Dendritic cell treated with granulocyte-macrophage colony-stimulating factor and Interleukin-4, amounts not matched to agents 40 ng/mL and 50 ng/mL, for 4 days (primary cell): ENCODE data around the gene CCDC38.

ENCODE experiments used
- H3K27ac Mint-ChIP-seq: one replicate; pipeline ENCODE4 v1.8.0; 2022; ENCODE audit warnings: mild to moderate bottlenecking, mixed read lengths
- H3K27me3 Mint-ChIP-seq: one replicate; pipeline ENCODE4 v1.8.0; 2022; ENCODE audit warnings: mild to moderate bottlenecking, mixed read lengths
- H3K36me3 Mint-ChIP-seq: one replicate; pipeline ENCODE4 v1.8.0; 2022; ENCODE audit warnings: low read depth, mixed read lengths
- H3K4me1 Mint-ChIP-seq: one replicate; pipeline ENCODE4 v1.8.0; 2022; ENCODE audit warnings: low read depth, mixed read lengths
- H3K4me3 Mint-ChIP-seq: one replicate; pipeline ENCODE4 v1.8.0; 2022; ENCODE audit warnings: mild to moderate bottlenecking, moderate library complexity, mixed read lengths
- H3K9me3 Mint-ChIP-seq: one replicate; pipeline ENCODE4 v1.8.0; 2022; ENCODE audit warnings: mixed read lengths
- intact Hi-C: fragments of 100-400 bp; cut with micrococcal nuclease; formaldehyde crosslinking; loops from one replicate; pipeline ENCODE4 v1.15.0; 2022

Gene CCDC38

GRCh38 chr12:95942524-95943329, at the start of gene CCDC38:
TSS of gene CCDC38 (minus strand) at chr12:95942614. CDS start at chr12:95936509, 6,105 bp downstream.
- Mint-ChIP-seq H3K27ac (peak within 1 kb of the TSS; percentile 84), H3K9me3 (no peaks in the 10 kb centered on the region), H3K4me1 (peaks cover 8% of the 10 kb centered on the region), H3K4me3 (peak within 1 kb of the TSS; percentile 84), H3K27me3 (peaks cover 1% of the 10 kb centered on the region), H3K36me3 (peaks cover 7% of the 10 kb centered on the region)
- intact Hi-C loops = loop anchor here (2.0 kb wide), 1 partner anchor 84 kb away; the partner anchor contains the start of gene SNRPF

GRCh38 chr12:95990136-95990535, 47.7 kb upstream of the CCDC38 start:
- Mint-ChIP-seq H3K27me3 (no peaks in the 10 kb centered on the region), H3K9me3 (no peaks in the 10 kb centered on the region), H3K36me3 (peaks cover 15% of the 10 kb centered on the region), H3K27ac (peak overlapping the region; percentile 20), H3K4me3 (no peak overlapping the region), H3K4me1 (peaks cover 13% of the 10 kb centered on the region)
- intact Hi-C loops = no loop called here

- H3K9me3 Mint-ChIP-seq = no peaks in the 10 kb centered on the region
- no peak overlapping the region for H3K4me3 Mint-ChIP-seq
- H3K27me3 Mint-ChIP-seq = no peaks in the 10 kb centered on the region
- H3K27ac Mint-ChIP-seq = no peak overlapping the region
- peaks cover 15% of the 10 kb centered on the region for H3K36me3 Mint-ChIP-seq
- H3K4me1 Mint-ChIP-seq = peaks cover 7% of the 10 kb centered on the region
- intact Hi-C loops = no loop called here
Measured at GRCh38 chr12:95989504-95990123, 47.2 kb upstream of the CCDC38 start.

- intact Hi-C loops = no loop called here
Measured at GRCh38 chr12:95988506-95989275, 46.3 kb upstream of the CCDC38 start.

GRCh38 chr12:95986635-95987570, 44.5 kb upstream of the CCDC38 start:
- Mint-ChIP-seq H3K36me3 (peaks cover 6% of the 10 kb centered on the region), H3K4me1 (no peaks in the 10 kb centered on the region)

More at GRCh38 chr12:95988506-95989275, 46.3 kb upstream of the CCDC38 start:
- Mint-ChIP-seq H3K4me3 (no peak overlapping the region), H3K9me3 (no peaks in the 10 kb centered on the region), H3K27ac (no peak overlapping the region), H3K36me3 (peaks cover 15% of the 10 kb centered on the region), H3K4me1 (peaks cover 6% of the 10 kb centered on the region), H3K27me3 (no peaks in the 10 kb centered on the region)

GRCh38 chr12:95984682-95985081, 42.3 kb upstream of the CCDC38 start:
- H3K4me1 Mint-ChIP-seq = no peaks in the 10 kb centered on the region
- intact Hi-C loops = no loop called here
- no peak overlapping the region for H3K27ac Mint-ChIP-seq
- no peaks in the 10 kb centered on the region for H3K27me3 Mint-ChIP-seq
- peaks cover 6% of the 10 kb centered on the region for H3K36me3 Mint-ChIP-seq
- H3K9me3 Mint-ChIP-seq = no peaks in the 10 kb centered on the region
- no peak overlapping the region for H3K4me3 Mint-ChIP-seq

More at GRCh38 chr12:95986635-95987570, 44.5 kb upstream of the CCDC38 start:
- intact Hi-C loops = no loop called here
- H3K9me3 Mint-ChIP-seq = no peaks in the 10 kb centered on the region
- no peaks in the 10 kb centered on the region for H3K27me3 Mint-ChIP-seq
- no peak overlapping the region for H3K27ac Mint-ChIP-seq
- no peak overlapping the region for H3K4me3 Mint-ChIP-seq

GRCh38 chr12:95982602-95983001, 40.2 kb upstream of the CCDC38 start:
- H3K4me3 Mint-ChIP-seq = no peak overlapping the region
- no peaks in the 10 kb centered on the region for H3K9me3 Mint-ChIP-seq
- no peak overlapping the region for H3K27ac Mint-ChIP-seq
- H3K27me3 Mint-ChIP-seq = no peaks in the 10 kb centered on the region
- peaks cover 12% of the 10 kb centered on the region for H3K36me3 Mint-ChIP-seq
- no peaks in the 10 kb centered on the region for H3K4me1 Mint-ChIP-seq
- intact Hi-C loops = no loop called here

GRCh38 chr12:95980437-95980836, 38.0 kb upstream of the CCDC38 start:
- H3K4me3 Mint-ChIP-seq = no peak overlapping the region
- H3K4me1 Mint-ChIP-seq = no peaks in the 10 kb centered on the region
- intact Hi-C loops = no loop called here
- H3K9me3 Mint-ChIP-seq = no peaks in the 10 kb centered on the region
- no peaks in the 10 kb centered on the region for H3K27me3 Mint-ChIP-seq
- H3K27ac Mint-ChIP-seq = no peak overlapping the region
- peaks cover 14% of the 10 kb centered on the region for H3K36me3 Mint-ChIP-seq

GRCh38 chr12:95978774-95979173, 36.4 kb upstream of the CCDC38 start:
- H3K9me3 Mint-ChIP-seq = no peaks in the 10 kb centered on the region
- H3K4me3 Mint-ChIP-seq = no peak overlapping the region
- H3K36me3 Mint-ChIP-seq = peaks cover 14% of the 10 kb centered on the region
- no peak overlapping the region for H3K27ac Mint-ChIP-seq
- intact Hi-C loops = no loop called here
- no peaks in the 10 kb centered on the region for H3K27me3 Mint-ChIP-seq
- no peaks in the 10 kb centered on the region for H3K4me1 Mint-ChIP-seq

GRCh38 chr12:95978351-95978750, 35.9 kb upstream of the CCDC38 start:
- Mint-ChIP-seq H3K9me3 (no peaks in the 10 kb centered on the region), H3K36me3 (peaks cover 14% of the 10 kb centered on the region), H3K27ac (no peak overlapping the region), H3K4me3 (no peak overlapping the region), H3K4me1 (no peaks in the 10 kb centered on the region), H3K27me3 (no peaks in the 10 kb centered on the region)
- intact Hi-C loops = no loop called here

GRCh38 chr12:95977764-95978305, 35.4 kb upstream of the CCDC38 start:
- Mint-ChIP-seq H3K27ac (no peak overlapping the region), H3K36me3 (peaks cover 14% of the 10 kb centered on the region), H3K4me1 (no peaks in the 10 kb centered on the region), H3K9me3 (no peaks in the 10 kb centered on the region), H3K27me3 (no peaks in the 10 kb centered on the region), H3K4me3 (no peak overlapping the region)
- intact Hi-C loops = no loop called here

- H3K9me3 Mint-ChIP-seq = no peaks in the 10 kb centered on the region
- H3K4me1 Mint-ChIP-seq = no peaks in the 10 kb centered on the region
- H3K36me3 Mint-ChIP-seq = peaks cover 14% of the 10 kb centered on the region
- no peak overlapping the region for H3K4me3 Mint-ChIP-seq
- H3K27me3 Mint-ChIP-seq = no peaks in the 10 kb centered on the region
- no peak overlapping the region for H3K27ac Mint-ChIP-seq
- intact Hi-C loops = no loop called here
Measured at GRCh38 chr12:95976416-95976832, 34.0 kb upstream of the CCDC38 start.

- peaks cover 14% of the 10 kb centered on the region for H3K36me3 Mint-ChIP-seq
- no peaks in the 10 kb centered on the region for H3K4me1 Mint-ChIP-seq
- no peak overlapping the region for H3K4me3 Mint-ChIP-seq
- H3K27me3 Mint-ChIP-seq = no peaks in the 10 kb centered on the region
- intact Hi-C loops = no loop called here
- H3K27ac Mint-ChIP-seq = no peak overlapping the region
- H3K9me3 Mint-ChIP-seq = no peaks in the 10 kb centered on the region
Measured at GRCh38 chr12:95975491-95975890, 33.1 kb upstream of the CCDC38 start.
